GM10248 (cell line): ENCODE measurements around the gene ETNK2.

Experiments
- CTCF ChIA-PET: fragments of 300-600 bp; sonication (Branson Sonifier 250); formaldehyde crosslinking; extraction: SDS; loops from one replicate; lab custom pipeline; 2021; ENCODE audit warnings: antibody characterized with exemption; lab: Yijun Ruan, JAX
- POLR2A ChIA-PET: fragments of 350-650 bp; sonication (Branson Sonifier 250); formaldehyde crosslinking; extraction: SDS; loops from one replicate; lab custom pipeline; 2020; ENCODE audit warnings: antibody characterized with exemption; lab: Yijun Ruan, JAX
- DNase-seq: peaks from one replicate; pipeline ENCODE4 v3.0.0; 2012; ENCODE audit errors: extremely low spot score
- TF ChIP-seq, protein P1 (sequence below): IDR thresholded peaks from 2 replicates; pipeline ENCODE4 v1.5.1; 2012; ENCODE audit warnings: mild to moderate bottlenecking, low read depth; ENCODE audit errors: extremely low read depth, missing control alignments, control extremely low read depth

Gene ETNK2

DNA sequence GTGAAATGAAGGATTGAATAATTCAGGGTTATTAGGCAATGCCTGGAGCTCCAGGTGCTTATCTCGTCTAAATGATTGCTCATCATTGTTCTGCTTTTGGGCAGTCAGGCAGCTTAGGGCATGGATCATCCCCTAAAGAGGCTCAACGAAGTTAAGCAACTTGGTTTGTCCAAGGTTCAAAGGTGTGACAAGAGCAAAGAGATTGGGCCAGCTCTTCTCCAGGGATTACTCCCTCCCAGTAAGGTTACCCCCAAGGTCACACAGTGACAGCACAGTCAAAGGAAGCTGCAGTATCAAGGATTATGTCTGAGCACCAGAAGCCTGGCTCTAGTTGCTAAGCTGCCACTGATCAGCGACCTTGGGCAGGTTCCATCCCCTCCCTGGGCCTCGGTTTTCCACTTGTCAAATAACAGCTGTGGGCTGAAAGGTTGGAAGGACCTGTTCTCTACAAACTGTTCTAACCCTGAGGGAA lies 6.8 kb downstream of the ETNK2 start:
- DNase-seq = no peak
- CTCF ChIA-PET = interaction anchor here (1.1 kb wide), 2 partner anchors 17 to 47 kb away, joined by 3 to 5 read pairs; no protein-coding TSS in a partner anchor
- POLR2A ChIA-PET = no interaction called here
- TF ChIP-seq, protein P1, sequence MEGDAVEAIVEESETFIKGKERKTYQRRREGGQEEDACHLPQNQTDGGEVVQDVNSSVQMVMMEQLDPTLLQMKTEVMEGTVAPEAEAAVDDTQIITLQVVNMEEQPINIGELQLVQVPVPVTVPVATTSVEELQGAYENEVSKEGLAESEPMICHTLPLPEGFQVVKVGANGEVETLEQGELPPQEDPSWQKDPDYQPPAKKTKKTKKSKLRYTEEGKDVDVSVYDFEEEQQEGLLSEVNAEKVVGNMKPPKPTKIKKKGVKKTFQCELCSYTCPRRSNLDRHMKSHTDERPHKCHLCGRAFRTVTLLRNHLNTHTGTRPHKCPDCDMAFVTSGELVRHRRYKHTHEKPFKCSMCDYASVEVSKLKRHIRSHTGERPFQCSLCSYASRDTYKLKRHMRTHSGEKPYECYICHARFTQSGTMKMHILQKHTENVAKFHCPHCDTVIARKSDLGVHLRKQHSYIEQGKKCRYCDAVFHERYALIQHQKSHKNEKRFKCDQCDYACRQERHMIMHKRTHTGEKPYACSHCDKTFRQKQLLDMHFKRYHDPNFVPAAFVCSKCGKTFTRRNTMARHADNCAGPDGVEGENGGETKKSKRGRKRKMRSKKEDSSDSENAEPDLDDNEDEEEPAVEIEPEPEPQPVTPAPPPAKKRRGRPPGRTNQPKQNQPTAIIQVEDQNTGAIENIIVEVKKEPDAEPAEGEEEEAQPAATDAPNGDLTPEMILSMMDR = no peak

DNA sequence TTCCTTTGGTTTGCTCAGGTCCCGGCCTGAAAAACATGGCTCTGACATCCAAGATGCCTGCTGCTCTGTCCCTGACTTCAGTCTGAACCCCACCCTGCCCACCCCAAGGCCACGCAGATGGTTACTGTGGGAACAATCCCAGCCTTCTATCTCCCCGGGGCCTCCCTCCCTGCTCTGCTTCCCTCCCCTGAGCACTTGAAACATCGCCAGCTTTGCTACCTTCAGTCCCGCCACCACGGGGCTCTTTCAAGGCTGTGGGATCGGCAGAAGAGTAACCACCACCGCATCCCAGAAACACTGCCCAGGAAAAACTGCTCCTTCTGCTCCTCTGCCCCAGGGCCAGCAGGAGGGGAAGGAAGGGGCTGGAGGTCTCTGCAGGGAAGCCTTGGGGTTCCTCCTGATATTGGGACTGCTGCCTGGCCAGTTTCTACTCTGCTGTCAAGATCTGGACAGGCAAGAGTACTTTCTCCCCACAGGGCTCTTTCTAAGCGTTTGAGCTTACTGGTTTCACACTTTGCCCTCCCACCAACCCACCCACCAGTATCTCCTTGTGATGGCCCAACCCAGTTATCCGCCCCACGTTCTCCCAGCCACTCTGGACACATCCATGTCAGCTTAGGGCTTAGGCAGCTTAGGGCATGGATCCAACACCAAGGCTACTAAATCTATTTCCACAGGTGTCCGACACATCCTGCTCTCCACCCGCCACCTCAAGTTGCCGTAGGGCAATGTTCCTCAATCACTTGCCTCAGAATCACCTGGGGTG lies 8.4 kb downstream of the ETNK2 start:
- no peak for DNase-seq
- POLR2A ChIA-PET = no interaction called here
- TF ChIP-seq, protein P1 = no peak
- CTCF ChIA-PET = interaction anchor here (1.0 to 1.1 kb wide), 4 partner anchors 9 to 45 kb away, joined by 3 to 5 read pairs (median 4); no protein-coding TSS in a partner anchor

DNA sequence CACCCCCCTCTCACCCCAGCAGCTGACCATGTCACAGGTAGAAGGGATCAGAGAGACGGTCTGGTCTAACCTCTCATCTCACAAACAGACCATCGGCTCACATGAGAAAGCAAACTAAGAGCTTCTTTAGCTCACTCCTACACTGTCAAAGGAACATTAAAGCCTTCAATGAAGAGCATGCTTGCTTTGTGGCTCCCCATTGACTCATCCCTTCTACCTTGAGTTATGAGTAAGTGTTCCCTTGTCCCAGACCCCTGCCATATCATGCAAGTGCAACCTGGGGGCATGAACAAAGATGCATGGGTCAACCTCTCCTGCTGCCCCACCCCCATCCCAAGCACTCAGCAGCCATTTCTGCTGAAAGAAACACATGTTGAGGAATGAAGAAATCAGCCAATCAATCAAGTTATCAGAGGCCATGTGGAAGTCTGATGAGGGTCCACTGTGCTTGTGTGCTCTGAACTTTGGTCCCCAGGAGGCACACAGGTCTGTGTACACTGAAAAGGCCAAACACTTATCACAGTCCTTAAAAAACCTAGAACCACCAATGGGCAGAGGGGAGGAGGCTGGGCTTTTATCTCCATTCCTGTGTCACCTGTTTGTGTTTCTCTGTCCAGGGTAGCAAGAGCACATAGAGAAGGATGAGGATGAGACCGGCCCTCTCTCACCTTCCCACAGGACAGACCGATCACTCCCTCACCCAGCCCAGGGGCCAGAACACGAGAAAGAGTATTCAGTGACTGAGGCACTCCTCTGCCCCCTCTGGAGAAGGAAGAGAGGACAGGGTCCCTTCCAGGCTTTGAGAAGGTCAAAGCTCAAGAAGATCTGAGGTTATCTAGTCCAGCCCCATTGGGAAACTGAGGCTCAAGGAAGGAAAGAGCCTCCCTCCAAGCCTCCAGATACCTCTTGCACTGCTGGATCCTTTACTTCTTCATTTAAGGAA lies 9.5 kb downstream of the ETNK2 start:
- DNase-seq = no peak
- POLR2A ChIA-PET = no interaction called here
- CTCF ChIA-PET = interaction anchor here (5.0 kb wide), 1 partner anchor 12 kb away, joined by 47 read pairs; no protein-coding TSS in a partner anchor

DNA sequence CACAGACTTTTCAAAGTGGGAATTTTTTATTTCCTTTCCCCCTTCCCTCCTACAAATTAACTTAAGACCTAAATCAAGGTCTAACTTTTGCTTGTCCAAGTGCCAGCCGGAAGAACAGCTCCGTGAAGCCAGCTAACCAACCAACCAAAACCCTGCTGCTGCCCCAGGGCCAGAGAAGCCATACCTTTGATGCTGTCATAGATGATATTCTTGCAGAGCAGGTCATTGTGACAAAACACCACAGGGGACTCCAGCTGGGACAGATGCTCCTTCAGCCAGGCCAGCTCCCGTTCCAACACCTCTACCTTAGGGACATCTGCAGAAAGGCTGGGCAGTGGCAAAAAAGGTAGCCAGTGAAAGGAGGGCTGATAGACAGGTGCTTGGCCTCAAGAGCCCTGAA lies 10.7 kb downstream of the ETNK2 start:
- TF ChIP-seq, protein P1 = no peak
- no peak for DNase-seq
- CTCF ChIA-PET = interaction anchor here (1.0 to 5.0 kb wide), 2 partner anchors 11 to 21 kb away, joined by 3 to 47 read pairs; no protein-coding TSS in a partner anchor
- POLR2A ChIA-PET = no interaction called here

More for the DNA sequence above, 9.5 kb downstream of the ETNK2 start:
- TF ChIP-seq, protein P1 = no peak

DNA sequence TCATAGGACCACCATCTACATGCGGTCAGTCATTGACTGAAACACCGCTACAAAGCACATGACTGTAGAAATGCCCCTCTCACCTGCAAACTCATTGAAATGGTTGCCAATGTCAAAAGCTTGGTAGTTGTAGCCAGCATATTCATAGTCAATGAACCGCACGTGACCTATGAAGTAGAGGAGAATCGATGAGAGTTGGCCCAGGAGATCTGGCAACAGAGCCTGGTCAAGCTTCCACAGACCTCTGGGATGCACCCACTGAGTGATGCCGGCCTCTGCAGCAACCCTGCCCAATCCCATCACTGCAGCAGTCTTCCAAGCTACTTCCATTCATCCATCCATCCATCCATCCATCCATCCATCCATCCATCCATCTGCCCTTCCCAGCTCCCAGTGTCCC lies 11.9 kb downstream of the ETNK2 start:
- ChIA-PET POLR2A (no interaction called here), CTCF (interaction anchor here (1.7 to 5.0 kb wide), 3 partner anchors 10 to 51 kb away, joined by 4 to 47 read pairs (median 5); no protein-coding TSS in a partner anchor)
- no peak for DNase-seq
- TF ChIP-seq, protein P1 = no peak

GRCh38 chr1:204139088-204139487 lies 12.8 kb downstream of the ETNK2 start:
- CTCF ChIA-PET = interaction anchor here (1.7 to 5.0 kb wide), 3 partner anchors 9 to 52 kb away, joined by 4 to 47 read pairs (median 5); no protein-coding TSS in a partner anchor
- TF ChIP-seq, protein P1 = no peak
- POLR2A ChIA-PET = no interaction called here
- DNase-seq = no peak
